Spleen (tissue), 7 donors: Measurements from ENCODE around the gene PTGR1.

ENCODE experiments used
- POLR2A ChIP-seq, 3 donors: fragments of 450-650 bp; IDR thresholded peaks; one replicate each; pipeline ENCODE4 v1.5.1; 2017; ENCODE audit warnings: antibody characterized with exemption in 3 of 3, mild to moderate bottlenecking in 1 of 3
- POLR2AphosphoS5 ChIP-seq, 3 donors: sonication (generic); formaldehyde crosslinking; IDR thresholded peaks; one replicate each; pipeline ENCODE4 v1.5.1; 2017; ENCODE audit warnings: antibody characterized with exemption in 3 of 3
- TF ChIP-seq, protein P1 (sequence below), 11 experiments: fragments of 200-600 bp in 7 of 11; fragments of 450-650 bp in 4 of 11; sonication (generic) in 4 of 11; IDR thresholded peaks in 8 of 11; conservative IDR thresholded peaks in 3 of 11; 1 replicate in 7 of 11; 2 replicates in 4 of 11; pipeline versions ENCODE4 v1.4.0 to v1.8.0; 2016 to 2021; ENCODE audit warnings: antibody characterized with exemption in 11 of 11, inconsistent platforms in 4 of 11, mild to moderate bottlenecking in 1 of 11
- donor health status: DM: no; HTN: no; CAD: no; lungs with moderate emphysema.
- donor health status: DM: no; HTN: no; CAD: no.
- donor health status: DM: no; HTN: no; CAD: no.

DNA sequence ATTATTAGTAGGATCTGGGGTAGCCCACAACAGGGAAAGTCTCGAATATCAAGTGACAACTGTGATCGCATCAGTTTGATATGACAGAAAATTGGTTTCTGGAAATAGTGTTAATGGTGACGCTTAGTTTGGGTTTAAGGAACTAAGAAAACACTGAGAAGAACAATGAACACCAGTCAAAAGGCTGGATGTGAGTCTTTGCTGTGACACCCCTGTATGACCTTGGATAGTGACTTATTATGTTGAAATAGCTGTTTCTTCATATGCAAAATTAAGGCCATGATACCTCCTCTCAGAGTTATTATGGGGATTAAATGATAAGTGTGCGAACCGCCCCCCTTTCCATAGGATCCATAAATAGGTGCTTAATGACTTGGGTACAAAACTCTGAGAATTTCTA lies 32.6 kb upstream of the PTGR1 start:
- TF ChIP-seq, protein P1, sequence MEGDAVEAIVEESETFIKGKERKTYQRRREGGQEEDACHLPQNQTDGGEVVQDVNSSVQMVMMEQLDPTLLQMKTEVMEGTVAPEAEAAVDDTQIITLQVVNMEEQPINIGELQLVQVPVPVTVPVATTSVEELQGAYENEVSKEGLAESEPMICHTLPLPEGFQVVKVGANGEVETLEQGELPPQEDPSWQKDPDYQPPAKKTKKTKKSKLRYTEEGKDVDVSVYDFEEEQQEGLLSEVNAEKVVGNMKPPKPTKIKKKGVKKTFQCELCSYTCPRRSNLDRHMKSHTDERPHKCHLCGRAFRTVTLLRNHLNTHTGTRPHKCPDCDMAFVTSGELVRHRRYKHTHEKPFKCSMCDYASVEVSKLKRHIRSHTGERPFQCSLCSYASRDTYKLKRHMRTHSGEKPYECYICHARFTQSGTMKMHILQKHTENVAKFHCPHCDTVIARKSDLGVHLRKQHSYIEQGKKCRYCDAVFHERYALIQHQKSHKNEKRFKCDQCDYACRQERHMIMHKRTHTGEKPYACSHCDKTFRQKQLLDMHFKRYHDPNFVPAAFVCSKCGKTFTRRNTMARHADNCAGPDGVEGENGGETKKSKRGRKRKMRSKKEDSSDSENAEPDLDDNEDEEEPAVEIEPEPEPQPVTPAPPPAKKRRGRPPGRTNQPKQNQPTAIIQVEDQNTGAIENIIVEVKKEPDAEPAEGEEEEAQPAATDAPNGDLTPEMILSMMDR (IDR thresholded peaks at IDR 0.05 in 8 of 11, conservative IDR thresholded peaks at IDR 0.05 in 3 of 11): no peak
- TF ChIP-seq POLR2A (IDR thresholded peaks at IDR 0.05) (no peak), POLR2AphosphoS5 (IDR thresholded peaks at IDR 0.05) (no peak)
